Right atrium auricular region (tissue), 2 donors: Measurements from ENCODE around the gene PON3. TPM values are rescaled to one million over a fixed set of nuclear protein-coding genes. Genes with fewer than 3 reads are reported as not detected.

ENCODE experiments used
- DNase-seq: peaks from one replicate; pipeline ENCODE4 v3.0.0-alpha.2; 2019; ENCODE audit warnings: low spot score
- H3K27ac ChIP-seq, 2 donors: fragments of 200-600 bp; sonication (generic); 1 replicate in 1 of 2; 2 replicates in 1 of 2; pipeline ENCODE4 v1.5.1; 2016 to 2019
- H3K27me3 ChIP-seq, 2 donors: fragments of 200-600 bp; sonication (generic); one replicate each; pipeline versions ENCODE4 v1.5.1 to v1.6.0; 2017 to 2019
- H3K36me3 ChIP-seq: fragments of 200-600 bp; sonication (generic); one replicate; pipeline ENCODE4 v1.5.1; 2016
- H3K4me1 ChIP-seq, 2 donors: fragments of 200-600 bp; sonication (generic); one replicate each; pipeline versions ENCODE4 v1.5.1 to v1.6.0; 2017 to 2019
- H3K4me3 ChIP-seq, 2 donors: fragments of 200-600 bp; sonication (generic); 1 replicate in 1 of 2; 2 replicates in 1 of 2; pipeline ENCODE4 v1.5.1; 2017 to 2019; ENCODE audit warnings: mild to moderate bottlenecking in 1 of 2, moderate library complexity in 1 of 2
- H3K9me3 ChIP-seq, 2 donors: fragments of 200-600 bp; sonication (generic); one replicate each; pipeline ENCODE4 v1.5.1; 2019
- total RNA-seq, 2 donors: library from RNA; depleted of rRNA; stranded (reverse); fragments of >200 nt; gene quantifications; one replicate each; pipeline ENCODE4 v1.1.0, GENCODE V29; 2016
- TF ChIP-seq, protein P1 (sequence below), 2 donors: fragments of 200-600 bp; sonication (generic); IDR thresholded peaks; one replicate each; pipeline ENCODE4 v1.5.1; 2019; ENCODE audit warnings: antibody characterized with exemption in 2 of 2

The PON3 gene
- total RNA-seq, 2 donors from 2014 or later: 1.7 TPM; not detected in 1

DNA sequence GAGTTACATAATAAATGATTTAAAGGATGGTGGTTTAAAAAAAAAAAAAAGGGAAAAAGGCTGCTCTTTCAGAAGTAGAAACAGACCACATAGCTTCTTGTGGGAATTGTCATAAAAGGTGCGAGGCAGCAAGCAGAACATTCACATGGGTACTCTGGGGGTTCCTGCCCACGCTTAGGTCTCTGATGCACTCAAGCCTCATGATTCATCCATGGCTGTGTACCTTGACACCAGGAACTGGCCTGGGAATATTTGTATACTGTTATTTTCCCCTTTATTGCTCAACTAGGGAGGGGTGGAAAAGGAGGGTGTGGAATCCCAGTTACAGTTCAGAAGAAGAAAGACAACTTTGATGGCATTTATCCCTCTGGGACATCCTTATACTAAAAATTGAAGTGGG is 34.7 kb upstream of the PON3 start:
- no peaks in the 10 kb centered on the region for H3K9me3 ChIP-seq
- no peak for DNase-seq
- H3K36me3 ChIP-seq: no peaks in the 10 kb centered on the region
- H3K27ac ChIP-seq: no peak overlapping the region
- H3K4me3 ChIP-seq: no peak overlapping the region
- no peaks in the 10 kb centered on the region for H3K27me3 ChIP-seq
- peaks cover 0 to 9% of the 10 kb centered on the region in 2 donors for H3K4me1 ChIP-seq
- TF ChIP-seq, protein P1, sequence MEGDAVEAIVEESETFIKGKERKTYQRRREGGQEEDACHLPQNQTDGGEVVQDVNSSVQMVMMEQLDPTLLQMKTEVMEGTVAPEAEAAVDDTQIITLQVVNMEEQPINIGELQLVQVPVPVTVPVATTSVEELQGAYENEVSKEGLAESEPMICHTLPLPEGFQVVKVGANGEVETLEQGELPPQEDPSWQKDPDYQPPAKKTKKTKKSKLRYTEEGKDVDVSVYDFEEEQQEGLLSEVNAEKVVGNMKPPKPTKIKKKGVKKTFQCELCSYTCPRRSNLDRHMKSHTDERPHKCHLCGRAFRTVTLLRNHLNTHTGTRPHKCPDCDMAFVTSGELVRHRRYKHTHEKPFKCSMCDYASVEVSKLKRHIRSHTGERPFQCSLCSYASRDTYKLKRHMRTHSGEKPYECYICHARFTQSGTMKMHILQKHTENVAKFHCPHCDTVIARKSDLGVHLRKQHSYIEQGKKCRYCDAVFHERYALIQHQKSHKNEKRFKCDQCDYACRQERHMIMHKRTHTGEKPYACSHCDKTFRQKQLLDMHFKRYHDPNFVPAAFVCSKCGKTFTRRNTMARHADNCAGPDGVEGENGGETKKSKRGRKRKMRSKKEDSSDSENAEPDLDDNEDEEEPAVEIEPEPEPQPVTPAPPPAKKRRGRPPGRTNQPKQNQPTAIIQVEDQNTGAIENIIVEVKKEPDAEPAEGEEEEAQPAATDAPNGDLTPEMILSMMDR (IDR thresholded peaks at IDR 0.05): no peak

DNA sequence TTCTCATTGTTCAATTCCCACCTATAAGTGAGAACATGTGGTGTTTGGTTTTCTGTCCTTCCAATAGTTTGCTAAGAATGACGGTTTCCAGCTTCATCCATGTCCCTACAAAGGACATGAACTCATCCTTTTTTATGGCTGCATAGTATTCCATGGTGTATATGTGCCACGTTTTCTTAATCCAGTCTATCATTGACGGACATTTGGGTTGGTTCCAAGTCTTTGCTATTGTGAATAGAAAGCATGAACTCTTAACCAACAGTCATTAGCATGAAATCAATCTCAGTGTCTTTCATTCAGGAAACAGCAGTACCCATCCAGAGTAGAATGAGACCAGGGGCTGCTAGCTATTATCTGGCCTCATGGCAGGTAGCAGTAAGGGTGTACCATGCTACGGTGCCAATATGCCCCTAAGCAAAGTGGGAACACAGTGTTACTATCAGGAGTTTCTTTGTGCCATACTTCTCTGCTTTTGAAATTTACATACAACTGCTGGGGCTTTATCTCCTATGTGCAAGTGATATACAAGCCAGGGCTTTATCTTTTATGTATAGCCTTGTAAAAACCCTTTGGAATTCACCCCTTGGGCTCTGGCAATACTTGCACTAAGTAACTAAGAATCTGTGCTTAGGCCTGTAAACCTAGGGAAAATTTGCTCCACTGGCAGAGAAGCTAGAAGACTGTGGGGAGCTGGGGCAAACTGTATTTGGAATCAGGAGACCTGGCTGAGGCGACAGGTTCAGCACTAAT is 33.2 kb upstream of the PON3 start:
- H3K4me3 ChIP-seq: no peak overlapping the region
- H3K9me3 ChIP-seq: no peaks in the 10 kb centered on the region
- H3K27me3 ChIP-seq: no peaks in the 10 kb centered on the region
- TF ChIP-seq, protein P1 (IDR thresholded peaks at IDR 0.05): no peak
- H3K4me1 ChIP-seq: peaks cover 0 to 9% of the 10 kb centered on the region in 2 donors
- no peaks in the 10 kb centered on the region for H3K36me3 ChIP-seq
- no peak overlapping the region for H3K27ac ChIP-seq
- no peak for DNase-seq

DNA sequence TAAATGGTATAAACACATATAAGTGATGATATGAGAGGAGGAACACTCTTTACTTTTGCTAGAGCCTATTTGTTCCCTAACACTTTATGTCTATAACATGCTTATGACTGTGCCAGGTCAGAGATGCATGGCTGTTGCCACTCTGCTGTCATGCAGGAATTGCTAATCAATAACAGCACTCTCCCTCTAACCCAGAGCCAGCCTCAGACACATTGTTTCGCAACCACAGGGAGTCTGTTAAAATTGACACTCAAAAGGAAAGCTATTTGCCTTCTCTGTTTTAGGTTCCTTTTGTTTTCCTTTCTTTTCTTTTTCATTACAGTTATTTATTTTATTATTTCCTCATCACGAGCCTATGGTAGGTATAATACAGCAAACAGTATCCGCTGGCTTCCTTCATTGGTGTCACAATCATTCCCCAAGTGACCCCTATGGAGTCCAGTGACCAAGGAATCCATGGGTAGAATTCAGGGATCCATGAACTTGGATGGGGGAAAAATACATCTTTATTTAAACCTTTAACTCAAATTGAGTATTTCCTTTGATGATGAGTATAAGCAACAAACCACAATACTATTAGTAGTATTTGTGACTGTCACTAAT is 31.8 kb upstream of the PON3 start:
- Histone ChIP-seq H3K27ac (no peak overlapping the region), H3K9me3 (no peaks in the 10 kb centered on the region), H3K4me1 (no peaks in the 10 kb centered on the region), H3K36me3 (no peaks in the 10 kb centered on the region), H3K4me3 (no peak overlapping the region), H3K27me3 (no peaks in the 10 kb centered on the region)
- no peak for DNase-seq
- TF ChIP-seq, protein P1 (IDR thresholded peaks at IDR 0.05): no peak

DNA sequence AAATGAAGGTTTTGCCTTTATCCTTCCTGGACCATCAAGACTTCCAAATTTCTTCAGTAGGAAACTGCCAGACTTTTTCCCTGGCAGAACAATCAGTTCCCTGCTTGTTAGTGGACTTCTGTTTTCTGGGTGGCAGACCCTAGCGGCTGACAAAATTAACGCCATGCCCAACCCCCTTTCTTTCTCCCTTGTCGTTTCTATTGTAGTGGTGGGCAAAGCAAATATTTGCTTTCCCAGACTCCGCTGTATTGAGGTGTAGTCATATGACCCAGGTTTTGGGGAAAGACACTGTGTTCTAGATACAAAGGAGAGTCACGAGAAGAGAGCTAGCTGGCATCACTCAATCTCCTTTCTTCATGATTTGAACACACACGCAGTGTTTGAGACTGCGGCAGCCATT is 31.0 kb upstream of the PON3 start:
- DNase-seq: no peak

DNA sequence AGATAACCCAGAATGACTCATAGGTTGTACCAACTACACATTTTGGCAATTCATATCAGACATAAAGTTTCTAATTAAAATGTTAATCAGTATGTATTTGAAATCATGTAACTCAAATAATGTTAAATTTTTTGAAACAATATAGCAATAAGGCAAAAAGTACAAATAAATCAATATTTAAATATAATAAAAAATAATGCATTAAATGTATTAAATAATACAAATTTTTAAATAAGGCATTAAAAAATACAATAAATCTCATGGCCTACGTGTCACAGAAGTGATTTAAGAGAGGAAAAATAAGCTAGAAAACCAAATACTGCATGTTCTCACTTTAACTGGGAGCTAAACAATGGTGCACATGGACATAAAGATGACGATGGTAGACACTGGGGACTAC is 29.5 kb upstream of the PON3 start:
- Histone ChIP-seq H3K4me3 (no peak overlapping the region), H3K4me1 (peaks cover 0 to 12% of the 10 kb centered on the region in 2 donors), H3K36me3 (no peaks in the 10 kb centered on the region), H3K27ac (no peak overlapping the region), H3K9me3 (no peaks in the 10 kb centered on the region), H3K27me3 (no peaks in the 10 kb centered on the region)
- TF ChIP-seq, protein P1 (IDR thresholded peaks at IDR 0.05): no peak
- DNase-seq: no peak

More for the DNA sequence above, 31.0 kb upstream of the PON3 start:
- no peak overlapping the region for H3K27ac ChIP-seq
- TF ChIP-seq, protein P1 (IDR thresholded peaks at IDR 0.05): no peak
- no peaks in the 10 kb centered on the region for H3K9me3 ChIP-seq
- no peaks in the 10 kb centered on the region for H3K36me3 ChIP-seq
- H3K4me1 ChIP-seq: no peaks in the 10 kb centered on the region
- no peaks in the 10 kb centered on the region for H3K27me3 ChIP-seq
- no peak overlapping the region for H3K4me3 ChIP-seq
